Fibroblast of the aortic adventitia (primary cell): Measurements from ENCODE around the gene ROBO2. TPM values are rescaled to one million over a fixed set of nuclear protein-coding genes. Genes with fewer than 3 reads are reported as not detected.

ENCODE experiments used
- DNase-seq: peaks from one replicate; pipeline ENCODE4 v3.0.0-alpha.2; 2010; ENCODE audit warnings: low read depth
- H3K4me3 ChIP-seq: 2 replicates; pipeline ENCODE4 v1.5.1; 2011; ENCODE audit warnings: low read depth, mild to moderate bottlenecking, control low read depth, low read length, moderate library complexity
- CTCF ChIP-seq: IDR thresholded peaks from 2 replicates; pipeline ENCODE4 v1.5.1; 2011; ENCODE audit warnings: mild to moderate bottlenecking, low read length, control low read depth, inconsistent platforms; ENCODE audit not compliant: insufficient read depth
- total RNA-seq: library from RNA; depleted of rRNA; stranded (reverse); fragments of >200 nt; gene quantifications from 2 replicates; pipeline ENCODE4 v1.2.3, GENCODE V29; 2012; ENCODE audit warnings: low replicate concordance

Gene ROBO2, protein sequence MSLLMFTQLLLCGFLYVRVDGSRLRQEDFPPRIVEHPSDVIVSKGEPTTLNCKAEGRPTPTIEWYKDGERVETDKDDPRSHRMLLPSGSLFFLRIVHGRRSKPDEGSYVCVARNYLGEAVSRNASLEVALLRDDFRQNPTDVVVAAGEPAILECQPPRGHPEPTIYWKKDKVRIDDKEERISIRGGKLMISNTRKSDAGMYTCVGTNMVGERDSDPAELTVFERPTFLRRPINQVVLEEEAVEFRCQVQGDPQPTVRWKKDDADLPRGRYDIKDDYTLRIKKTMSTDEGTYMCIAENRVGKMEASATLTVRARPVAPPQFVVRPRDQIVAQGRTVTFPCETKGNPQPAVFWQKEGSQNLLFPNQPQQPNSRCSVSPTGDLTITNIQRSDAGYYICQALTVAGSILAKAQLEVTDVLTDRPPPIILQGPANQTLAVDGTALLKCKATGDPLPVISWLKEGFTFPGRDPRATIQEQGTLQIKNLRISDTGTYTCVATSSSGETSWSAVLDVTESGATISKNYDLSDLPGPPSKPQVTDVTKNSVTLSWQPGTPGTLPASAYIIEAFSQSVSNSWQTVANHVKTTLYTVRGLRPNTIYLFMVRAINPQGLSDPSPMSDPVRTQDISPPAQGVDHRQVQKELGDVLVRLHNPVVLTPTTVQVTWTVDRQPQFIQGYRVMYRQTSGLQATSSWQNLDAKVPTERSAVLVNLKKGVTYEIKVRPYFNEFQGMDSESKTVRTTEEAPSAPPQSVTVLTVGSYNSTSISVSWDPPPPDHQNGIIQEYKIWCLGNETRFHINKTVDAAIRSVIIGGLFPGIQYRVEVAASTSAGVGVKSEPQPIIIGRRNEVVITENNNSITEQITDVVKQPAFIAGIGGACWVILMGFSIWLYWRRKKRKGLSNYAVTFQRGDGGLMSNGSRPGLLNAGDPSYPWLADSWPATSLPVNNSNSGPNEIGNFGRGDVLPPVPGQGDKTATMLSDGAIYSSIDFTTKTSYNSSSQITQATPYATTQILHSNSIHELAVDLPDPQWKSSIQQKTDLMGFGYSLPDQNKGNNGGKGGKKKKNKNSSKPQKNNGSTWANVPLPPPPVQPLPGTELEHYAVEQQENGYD (N-terminal part only)
- under 0.01 and 1.2 TPM in 2 replicates for total RNA-seq

- peak within 1 kb of the TSS; percentile 47 for H3K4me3 ChIP-seq
- no peak for TF ChIP-seq CTCF
- no peak for DNase-seq
Measured at GRCh38 chr3:77039606-77040171, at the start of gene ROBO2. Gene ROBO2 (plus strand): TSS chr3:77040099. CDS start chr3:77040786, 687 bp downstream.

DNA sequence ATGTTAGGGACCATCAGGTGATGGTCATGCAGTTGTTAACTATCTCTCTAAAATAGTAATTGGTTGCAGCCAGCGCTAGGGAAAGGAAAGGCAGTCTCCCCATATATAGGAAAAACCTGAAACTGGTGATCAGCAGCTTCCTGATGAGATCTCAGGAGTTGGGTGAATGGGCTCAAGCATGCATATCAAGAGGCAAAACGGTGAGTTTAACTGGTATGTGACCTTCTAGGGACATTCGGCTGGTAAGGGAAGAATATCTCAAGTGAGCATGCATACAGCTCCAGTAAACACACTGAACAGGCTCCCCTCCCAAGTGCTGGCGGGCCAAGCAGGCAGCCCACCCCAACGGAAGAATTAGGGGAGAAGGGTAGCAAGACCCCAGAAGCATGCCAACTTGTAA lies 49.3 kb upstream of the ROBO2 start:
- DNase-seq, result no peak
- TF ChIP-seq CTCF, result no peak
- no peak overlapping the region for H3K4me3 ChIP-seq

- TF ChIP-seq CTCF, result no peak
- DNase-seq, result no peak
Measured at GRCh38 chr3:76991165-76991564, 48.7 kb upstream of the ROBO2 start.

GRCh38 chr3:76997733-76998132 lies 42.2 kb upstream of the ROBO2 start:
- no peak for TF ChIP-seq CTCF
- H3K4me3 ChIP-seq, result no peak overlapping the region
- no peak for DNase-seq

More at GRCh38 chr3:76991165-76991564, 48.7 kb upstream of the ROBO2 start:
- H3K4me3 ChIP-seq, result no peak overlapping the region

DNA sequence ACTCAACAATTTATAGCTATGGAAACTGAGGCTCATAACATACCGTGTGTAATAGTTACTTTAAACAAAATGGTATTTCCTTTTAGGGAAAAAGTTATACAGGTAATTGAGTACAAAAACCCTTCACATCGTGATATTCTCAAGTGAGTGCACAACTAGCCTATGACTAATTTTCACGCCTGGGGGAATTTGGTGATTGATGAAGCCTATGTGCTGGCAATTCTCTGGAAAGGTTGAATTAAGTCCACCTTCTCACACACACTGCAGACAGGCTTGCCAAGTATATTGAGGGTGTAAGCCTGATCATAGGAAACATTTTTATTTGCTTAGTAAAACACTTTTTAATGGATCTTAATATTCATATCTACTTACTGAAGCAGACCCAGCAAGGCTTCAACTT lies 41.3 kb upstream of the ROBO2 start:
- no peak overlapping the region for H3K4me3 ChIP-seq
- no peak for DNase-seq
- TF ChIP-seq CTCF, result no peak

GRCh38 chr3:77001062-77001701 lies 38.7 kb upstream of the ROBO2 start:
- H3K4me3 ChIP-seq, result no peak overlapping the region
- no peak for TF ChIP-seq CTCF
- DNase-seq, result no peak
